GM23248 (cell line): ENCODE measurements around the gene SOX11. TPM values are rescaled to one million over a fixed set of nuclear protein-coding genes. Genes with fewer than 3 reads are reported as not detected.
"Not testable (repeated sequence)": the region's sequence is repeated elsewhere in the genome, so short reads cannot be mapped to it uniquely, and the experiment has no call there.

Experiments
- DNase-seq: peaks from one replicate; pipeline ENCODE4 v3.0.0-alpha.2; 2015
- H2AFZ ChIP-seq: fragments of 200-600 bp; sonication (generic); 2 replicates; pipeline ENCODE4 v1.6.1; 2016; ENCODE audit warnings: antibody characterized with exemption
- H3F3A ChIP-seq: fragments of 200-600 bp; sonication (generic); 2 replicates; pipeline ENCODE4 v1.6.1; 2016; ENCODE audit warnings: mild to moderate bottlenecking, antibody characterized with exemption, mixed run types; ENCODE audit not compliant: insufficient read depth
- H3K27ac ChIP-seq: fragments of 200-600 bp; sonication (generic); 2 replicates; pipeline ENCODE4 v1.5.1; 2016; ENCODE audit warnings: mild to moderate bottlenecking
- H3K27me3 ChIP-seq: fragments of 200-600 bp; sonication (generic); replicated peaks from 2 replicates; pipeline ENCODE4 v1.6.1; 2016; ENCODE audit warnings: mild to moderate bottlenecking; ENCODE audit not compliant: insufficient read depth
- H3K36me3 ChIP-seq: fragments of 200-600 bp; sonication (generic); 2 replicates; pipeline ENCODE4 v1.6.1; 2016; ENCODE audit warnings: low read depth, mild to moderate bottlenecking
- H3K4me1 ChIP-seq: fragments of 200-600 bp; sonication (generic); 2 replicates; pipeline ENCODE4 v1.6.1; 2016; ENCODE audit warnings: mild to moderate bottlenecking; ENCODE audit not compliant: insufficient read depth
- H3K4me2 ChIP-seq: fragments of 200-600 bp; sonication (generic); one replicate; pipeline ENCODE4 v1.6.1; 2016; ENCODE audit warnings: mild to moderate bottlenecking; ENCODE audit not compliant: unreplicated experiment
- H3K4me3 ChIP-seq: fragments of 200-600 bp; sonication (generic); 2 replicates; pipeline ENCODE4 v1.5.1; 2016; ENCODE audit warnings: mild to moderate bottlenecking
- H3K79me2 ChIP-seq: fragments of 200-600 bp; sonication (generic); 2 replicates; pipeline ENCODE4 v1.6.1; 2016; ENCODE audit warnings: mild to moderate bottlenecking; ENCODE audit not compliant: insufficient read depth
- H3K9ac ChIP-seq: fragments of 200-600 bp; sonication (generic); 2 replicates; pipeline ENCODE4 v1.6.1; 2016; ENCODE audit warnings: mild to moderate bottlenecking
- H3K9me2 ChIP-seq: fragments of 200-600 bp; sonication (generic); 2 replicates; pipeline ENCODE4 v1.6.1; 2016; ENCODE audit warnings: mixed run types, mild to moderate bottlenecking, moderate library complexity; ENCODE audit not compliant: insufficient read depth
- H3K9me3 ChIP-seq: fragments of 200-600 bp; sonication (generic); one replicate; pipeline ENCODE4 v1.6.1; 2017; ENCODE audit warnings: low read depth
- H4K20me1 ChIP-seq: fragments of 200-600 bp; sonication (generic); 2 replicates; pipeline ENCODE4 v1.6.0; 2016; ENCODE audit not compliant: insufficient read depth
- EZH2 ChIP-seq: fragments of 200-600 bp; sonication (generic); IDR thresholded peaks from 2 replicates; pipeline ENCODE4 v1.6.1; 2018; ENCODE audit warnings: antibody characterized with exemption, mild to moderate bottlenecking; ENCODE audit not compliant: insufficient read depth, poor library complexity, severe bottlenecking
- EZH2phosphoT487 ChIP-seq: fragments of 200-600 bp; sonication (generic); IDR thresholded peaks from 2 replicates; pipeline ENCODE4 v1.6.1; 2018; ENCODE audit warnings: antibody characterized with exemption, moderate library complexity, mild to moderate bottlenecking, low read depth; ENCODE audit not compliant: insufficient read depth
- WGBS, 2 experiments: methylation state at CpG; one replicate each; pipeline ENCODE4 v1.1.6; 2015 to 2017; ENCODE audit warnings: low lambda C conversion rate in 2 of 2, low coverage in 1 of 2; ENCODE audit errors: missing lambda C conversion rate in 2 of 2; 5-methylcytosine and 5-hydroxymethylcytosine counted together
- in situ Hi-C: fragments of 300-500 bp; cut with MboI; formaldehyde crosslinking; loops from 2 replicates; pipeline ENCODE4 v1.15.0; 2020
- polyA plus RNA-seq: library from polyadenylated mRNA; unstranded; fragments of >200 nt; fragmentation: Nextera tagmentation; extraction: Ambion mirVana; gene quantifications from 2 replicates; pipeline ENCODE4 v1.2.1, GENCODE V29; 2016
- total RNA-seq: library from RNA; depleted of rRNA; stranded (reverse); fragments of >200 nt; shearing (Covaris generic); gene quantifications from 2 replicates; pipeline ENCODE4 v1.2.3, GENCODE V29; 2014

Gene SOX11
- total and polyA plus RNA-seq, 2 experiments from 2014 or later = under 0.01 to 0.08 TPM

- WGBS, 2 experiments = 23% methylated on average over 5 of the region's 5 CpGs
- no peak overlapping the region for H3K27ac ChIP-seq
These were observed 30.8 kb upstream of the SOX11 start for GRCh38 chr2:5661362-5661761.

GRCh38 chr2:5664278-5664681, 27.9 kb upstream of the SOX11 start:
- no peak overlapping the region for H3K27ac ChIP-seq
- H3K36me3 ChIP-seq = no peaks in the 10 kb centered on the region
- no peak overlapping the region for H3K4me3 ChIP-seq
- no peak for TF ChIP-seq EZH2
- TF ChIP-seq EZH2phosphoT487 = no peak
- H4K20me1 ChIP-seq = no peaks in the 10 kb centered on the region
- H2AFZ ChIP-seq = no peak overlapping the region
- no peak for DNase-seq
- no peaks in the 10 kb centered on the region for H3K79me2 ChIP-seq
- 43 to 49% methylated on average over 4 of the region's 4 CpGs for WGBS, 2 experiments
- H3K9ac ChIP-seq = no peak overlapping the region
- in situ Hi-C loops = no loop called here
- no peaks in the 10 kb centered on the region for H3K27me3 ChIP-seq
- no peaks in the 10 kb centered on the region for H3K9me3 ChIP-seq
- no peaks in the 10 kb centered on the region for H3K9me2 ChIP-seq
- H3F3A ChIP-seq = no peaks in the 10 kb centered on the region
- H3K4me1 ChIP-seq = no peaks in the 10 kb centered on the region
- H3K4me2 ChIP-seq = no peak overlapping the region

More at GRCh38 chr2:5661362-5661761, 30.8 kb upstream of the SOX11 start:
- Histone ChIP-seq H3K4me1 (no peaks in the 10 kb centered on the region), H3K79me2 (no peaks in the 10 kb centered on the region), H3K9me2 (no peaks in the 10 kb centered on the region), H2AFZ (no peak overlapping the region), H3K9me3 (no peaks in the 10 kb centered on the region), H3K4me3 (no peak overlapping the region), H4K20me1 (no peaks in the 10 kb centered on the region), H3K27me3 (no peaks in the 10 kb centered on the region), H3K36me3 (no peaks in the 10 kb centered on the region), H3K4me2 (no peak overlapping the region), H3K9ac (no peak overlapping the region), H3F3A (no peaks in the 10 kb centered on the region)
- no peak for DNase-seq
- TF ChIP-seq EZH2 (no peak), EZH2phosphoT487 (no peak)
- in situ Hi-C loops = no loop called here

GRCh38 chr2:5665066-5665465, 27.1 kb upstream of the SOX11 start:
- no peak for DNase-seq

GRCh38 chr2:5666798-5667197, 25.4 kb upstream of the SOX11 start:
- no peaks in the 10 kb centered on the region for H3F3A ChIP-seq
- no peaks in the 10 kb centered on the region for H3K9me3 ChIP-seq
- no peak for DNase-seq
- TF ChIP-seq EZH2phosphoT487 (no peak), EZH2 (no peak)
- H3K27me3 ChIP-seq = no peaks in the 10 kb centered on the region
- H2AFZ ChIP-seq = no peak overlapping the region
- H3K79me2 ChIP-seq = no peaks in the 10 kb centered on the region
- no peaks in the 10 kb centered on the region for H3K9me2 ChIP-seq
- H3K27ac ChIP-seq = no peak overlapping the region
- WGBS, 2 experiments = 32 to 36% methylated on average over 4 of the region's 4 CpGs
- no peaks in the 10 kb centered on the region for H3K36me3 ChIP-seq
- H3K4me1 ChIP-seq = no peaks in the 10 kb centered on the region
- no peak overlapping the region for H3K9ac ChIP-seq
- no peak overlapping the region for H3K4me2 ChIP-seq
- in situ Hi-C loops = no loop called here
- H4K20me1 ChIP-seq = no peaks in the 10 kb centered on the region
- no peak overlapping the region for H3K4me3 ChIP-seq

More at GRCh38 chr2:5665066-5665465, 27.1 kb upstream of the SOX11 start:
- Histone ChIP-seq H4K20me1 (no peaks in the 10 kb centered on the region), H3K4me3 (no peak overlapping the region), H3K27ac (no peak overlapping the region), H3K9me3 (no peaks in the 10 kb centered on the region), H3K36me3 (no peaks in the 10 kb centered on the region), H3K4me2 (no peak overlapping the region), H3F3A (no peaks in the 10 kb centered on the region), H3K79me2 (no peaks in the 10 kb centered on the region), H3K9me2 (no peaks in the 10 kb centered on the region), H3K9ac (no peak overlapping the region), H3K27me3 (no peaks in the 10 kb centered on the region), H2AFZ (no peak overlapping the region), H3K4me1 (no peaks in the 10 kb centered on the region)
- WGBS, 2 experiments = 21 to 22% methylated on average over 1 of the region's 1 CpG
- in situ Hi-C loops = no loop called here
- TF ChIP-seq EZH2 (no peak), EZH2phosphoT487 (no peak)

GRCh38 chr2:5667655-5668054, 24.5 kb upstream of the SOX11 start:
- 43 to 62% methylated on average over 1 of the region's 1 CpG for WGBS, 2 experiments
- H3K4me3 ChIP-seq, H3K27ac ChIP-seq, H3K9me3 ChIP-seq, H3K9me2 ChIP-seq, H3K4me2 ChIP-seq, H3K9ac ChIP-seq, H3K36me3 ChIP-seq, H4K20me1 ChIP-seq, H3K27me3 ChIP-seq, H2AFZ ChIP-seq, H3K4me1 ChIP-seq, DNase-seq, H3F3A ChIP-seq, in situ Hi-C loops, H3K79me2 ChIP-seq: not testable (repeated sequence)
